PFSK-1 (cell line): ENCODE measurements around the gene ZIC1.

Experiments used
- FOXP2 ChIP-seq: optimal IDR thresholded peaks from 2 replicates; pipeline ENCODE3; 2011; ENCODE audit warnings: borderline replicate concordance, control low read depth, inconsistent platforms; ENCODE audit not compliant: insufficient read depth; ENCODE audit errors: extremely low read length, extremely low read depth
- POLR2AphosphoS5 ChIP-seq: IDR thresholded peaks from 2 replicates; pipeline ENCODE4 v1.6.1; 2012; ENCODE audit warnings: low read depth, mild to moderate bottlenecking, control low read depth, low read length, moderate library complexity
- SIN3A ChIP-seq: IDR thresholded peaks from 2 replicates; pipeline ENCODE4 v1.6.1; 2012; ENCODE audit warnings: mild to moderate bottlenecking, low read length, moderate library complexity, borderline replicate concordance; ENCODE audit not compliant: insufficient read depth
- TAF1 ChIP-seq: IDR thresholded peaks from 2 replicates; pipeline ENCODE4 v1.6.1; 2012; ENCODE audit warnings: low read length, control low read depth, borderline replicate concordance; ENCODE audit not compliant: insufficient read depth
- TF ChIP-seq, protein P1 (sequence below), 2 experiments: IDR thresholded peaks; 2 replicates each; pipeline versions ENCODE4 v1.6.1 to v1.8.0; 2011 to 2012; ENCODE audit warnings: low read depth in 2 of 2, low read length in 2 of 2, control low read depth in 1 of 2, inconsistent platforms in 1 of 2, mild to moderate bottlenecking in 1 of 2, moderate library complexity in 1 of 2; ENCODE audit not compliant: insufficient read depth in 1 of 2

DNA sequence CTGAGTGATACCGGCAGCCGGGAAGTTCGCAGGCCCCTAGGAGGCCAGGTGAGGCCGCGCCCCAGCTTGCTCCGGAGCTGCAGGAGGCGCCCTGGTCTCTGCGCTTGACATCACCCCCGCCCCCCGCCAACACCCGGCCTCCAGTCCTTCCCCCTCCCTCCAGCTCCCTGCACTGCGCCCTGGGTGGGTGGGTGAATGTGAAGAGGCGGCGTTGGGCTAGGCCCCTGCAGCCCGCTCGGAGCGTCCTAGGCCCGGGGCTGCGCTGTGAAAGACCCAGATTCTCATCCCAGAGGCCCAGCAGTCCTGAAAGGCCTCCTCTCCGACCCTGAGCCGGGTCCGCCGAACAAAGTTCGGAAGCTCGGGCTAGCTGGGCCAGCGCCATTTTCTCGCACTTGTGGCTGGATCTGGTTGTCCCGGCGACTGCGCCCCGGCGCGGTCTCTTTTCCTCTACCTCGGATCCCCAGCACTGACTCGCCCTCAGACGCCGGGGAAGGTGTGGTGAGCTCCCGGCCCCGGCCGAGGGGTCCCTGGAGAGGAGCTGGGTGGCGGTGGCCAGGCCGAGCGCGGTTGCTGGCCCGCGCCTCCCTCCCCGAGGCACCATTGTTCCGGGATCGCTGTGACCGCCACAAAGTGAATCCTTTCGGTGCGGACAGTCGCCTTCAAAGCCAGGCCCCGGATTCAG lies 15.8 kb upstream of the ZIC1 start:
- TF ChIP-seq POLR2AphosphoS5: no peak
- TF ChIP-seq SIN3A: no peak
- TF ChIP-seq TAF1: no peak
- peak; percentile 27 for TF ChIP-seq FOXP2
- TF ChIP-seq, protein P1, sequence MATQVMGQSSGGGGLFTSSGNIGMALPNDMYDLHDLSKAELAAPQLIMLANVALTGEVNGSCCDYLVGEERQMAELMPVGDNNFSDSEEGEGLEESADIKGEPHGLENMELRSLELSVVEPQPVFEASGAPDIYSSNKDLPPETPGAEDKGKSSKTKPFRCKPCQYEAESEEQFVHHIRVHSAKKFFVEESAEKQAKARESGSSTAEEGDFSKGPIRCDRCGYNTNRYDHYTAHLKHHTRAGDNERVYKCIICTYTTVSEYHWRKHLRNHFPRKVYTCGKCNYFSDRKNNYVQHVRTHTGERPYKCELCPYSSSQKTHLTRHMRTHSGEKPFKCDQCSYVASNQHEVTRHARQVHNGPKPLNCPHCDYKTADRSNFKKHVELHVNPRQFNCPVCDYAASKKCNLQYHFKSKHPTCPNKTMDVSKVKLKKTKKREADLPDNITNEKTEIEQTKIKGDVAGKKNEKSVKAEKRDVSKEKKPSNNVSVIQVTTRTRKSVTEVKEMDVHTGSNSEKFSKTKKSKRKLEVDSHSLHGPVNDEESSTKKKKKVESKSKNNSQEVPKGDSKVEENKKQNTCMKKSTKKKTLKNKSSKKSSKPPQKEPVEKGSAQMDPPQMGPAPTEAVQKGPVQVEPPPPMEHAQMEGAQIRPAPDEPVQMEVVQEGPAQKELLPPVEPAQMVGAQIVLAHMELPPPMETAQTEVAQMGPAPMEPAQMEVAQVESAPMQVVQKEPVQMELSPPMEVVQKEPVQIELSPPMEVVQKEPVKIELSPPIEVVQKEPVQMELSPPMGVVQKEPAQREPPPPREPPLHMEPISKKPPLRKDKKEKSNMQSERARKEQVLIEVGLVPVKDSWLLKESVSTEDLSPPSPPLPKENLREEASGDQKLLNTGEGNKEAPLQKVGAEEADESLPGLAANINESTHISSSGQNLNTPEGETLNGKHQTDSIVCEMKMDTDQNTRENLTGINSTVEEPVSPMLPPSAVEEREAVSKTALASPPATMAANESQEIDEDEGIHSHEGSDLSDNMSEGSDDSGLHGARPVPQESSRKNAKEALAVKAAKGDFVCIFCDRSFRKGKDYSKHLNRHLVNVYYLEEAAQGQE (IDR thresholded peaks at IDR 0.05; ENCODE audit: insufficient read depth in 1 of 2, low read depth in 2 of 2, low read length in 2 of 2): no peak
